ENCODE data around the gene KRTAP10-11. TPM values are rescaled to one million over a fixed set of nuclear protein-coding genes. Genes with fewer than 3 reads are reported as not detected.
"Not testable (repeated sequence)": the region's sequence is repeated elsewhere in the genome, so short reads cannot be mapped to it uniquely, and the experiment has no call there.

Gene KRTAP10-11
- total RNA-seq, 4 donors from 2014 or later, result not detected

DNA sequence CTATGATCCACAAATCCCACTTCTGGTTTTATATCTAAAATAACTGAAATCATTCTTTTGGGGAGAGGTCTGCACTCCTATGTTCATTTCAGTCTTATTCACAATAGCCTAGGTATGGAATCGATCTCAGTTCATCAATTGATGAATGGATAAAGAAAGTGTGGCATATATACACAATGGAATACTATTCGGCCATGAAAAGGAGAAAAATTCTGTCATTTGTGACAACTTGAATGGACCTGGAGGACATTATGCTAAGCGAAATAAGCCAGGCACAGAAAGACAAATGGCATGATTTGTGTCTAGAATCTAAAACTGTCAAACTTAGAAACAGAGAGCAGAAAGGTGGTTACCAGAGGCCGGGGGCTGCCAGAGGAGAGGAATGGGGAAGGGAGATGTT, 39.7 kb upstream of the KRTAP10-11 start:
- no peak for TF ChIP-seq POLR2A (IDR thresholded peaks at IDR 0.05)
- no peak for TF ChIP-seq CTCF (IDR thresholded peaks at IDR 0.05 in 4 of 5, conservative IDR thresholded peaks at IDR 0.05 in 1 of 5)
- ATAC-seq (no peak), DNase-seq (no peak)
- Histone ChIP-seq H3K36me3 (no peaks in the 10 kb centered on the region), H3K27me3 (peaks cover 6 to 24% (median 7%) of the 10 kb centered on the region in 3 donors), H3K27ac (no peak overlapping the region), H3K4me3 (no peak overlapping the region), H3K4me1 (no peaks in the 10 kb centered on the region), H3K9me3 (no peaks in the 10 kb centered on the region)
- in situ Hi-C loops (cut with MboI; ENCODE audit: low sequenced_read_pairs in 4 of 4) (no loop called here), intact Hi-C loops (cut with DNase I; ENCODE audit: low total_unique reads) (no loop called here)

DNA sequence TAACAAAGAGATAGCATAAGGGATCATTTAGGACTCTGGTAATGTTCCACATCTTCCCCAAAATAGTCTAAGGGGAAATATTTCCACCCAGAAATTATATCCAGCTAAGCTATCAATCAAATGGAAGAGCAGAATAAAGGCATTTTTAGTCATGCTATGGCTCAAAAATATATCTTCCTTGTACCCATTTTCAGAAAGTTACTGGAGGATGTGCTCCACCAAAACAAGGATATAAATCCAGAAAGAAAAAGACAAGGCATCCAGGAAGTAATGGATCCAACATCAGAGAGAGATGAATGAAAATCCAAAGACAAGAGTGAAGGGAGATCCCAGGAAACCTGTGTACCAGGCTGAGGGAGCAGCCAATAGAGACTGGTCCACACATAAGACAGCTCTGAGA, 37.0 kb upstream of the KRTAP10-11 start:
- Histone ChIP-seq H3K4me3 (no peak overlapping the region), H3K9me3 (no peaks in the 10 kb centered on the region), H3K36me3 (no peaks in the 10 kb centered on the region), H3K27ac (no peak overlapping the region), H3K27me3 (peaks cover 0 to 10% (median 3%) of the 10 kb centered on the region in 3 donors), H3K4me1 (no peaks in the 10 kb centered on the region)
- intact Hi-C loops (cut with DNase I; ENCODE audit: low total_unique reads) (no loop called here), in situ Hi-C loops (cut with MboI; ENCODE audit: low sequenced_read_pairs in 4 of 4) (no loop called here)
- ATAC-seq (no peak), DNase-seq (no peak)
- TF ChIP-seq POLR2A (IDR thresholded peaks at IDR 0.05), result no peak
- no peak for TF ChIP-seq CTCF (IDR thresholded peaks at IDR 0.05 in 4 of 5, conservative IDR thresholded peaks at IDR 0.05 in 1 of 5)

DNA sequence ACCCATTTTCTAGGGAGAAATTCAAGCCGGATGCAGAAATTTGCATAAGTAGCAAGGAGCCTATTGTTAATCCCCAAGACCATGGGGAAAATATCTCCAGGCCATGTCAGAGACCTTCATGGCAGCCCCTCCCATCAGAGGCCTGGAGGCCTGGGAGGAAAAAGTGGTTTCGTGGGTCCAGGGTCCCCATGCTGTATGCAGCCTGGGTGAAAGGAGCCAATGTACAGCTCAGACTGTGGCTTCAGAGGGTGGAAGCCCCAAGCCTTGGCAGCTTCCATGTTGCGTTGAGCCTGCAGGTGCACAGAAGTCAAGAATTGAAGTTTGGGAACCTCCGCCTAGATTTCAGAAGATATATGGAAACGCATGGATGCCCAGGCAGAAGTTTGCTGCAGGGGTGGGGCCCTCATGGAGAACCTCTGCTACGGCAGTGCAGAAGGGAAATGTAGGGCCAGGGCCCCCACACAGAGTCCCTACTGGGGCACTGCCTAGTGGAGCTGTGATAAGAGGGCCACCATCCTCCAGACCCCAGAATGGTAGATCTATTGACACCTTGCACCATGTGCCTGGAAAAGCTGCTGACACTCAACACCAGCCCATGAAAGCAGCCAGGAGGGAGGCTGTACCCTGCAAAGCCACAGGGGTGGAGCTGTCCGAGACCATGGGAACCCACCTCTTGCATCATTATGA, 35.9 kb upstream of the KRTAP10-11 start:
- H3K4me3 ChIP-seq, result not testable (repeated sequence)

DNA sequence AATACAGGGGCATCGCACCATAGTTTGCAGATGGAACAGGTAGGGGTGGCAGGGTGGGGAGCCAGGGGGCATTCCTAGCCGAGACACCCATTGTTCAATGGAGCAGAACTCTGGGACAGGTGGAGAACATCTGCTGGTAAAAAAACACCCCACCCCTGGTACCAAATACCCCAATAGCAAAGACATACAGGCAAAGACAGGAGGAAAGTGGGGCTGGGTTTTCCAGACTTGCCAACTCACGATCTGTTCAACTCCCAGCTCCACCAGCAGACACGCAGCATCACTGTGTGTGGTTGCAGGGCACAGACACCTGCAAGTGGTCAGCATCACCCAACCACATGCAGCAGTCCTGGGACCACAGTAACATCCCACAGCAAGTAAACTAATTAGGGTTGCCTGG, 34.7 kb upstream of the KRTAP10-11 start:
- in situ Hi-C loops (cut with MboI; ENCODE audit: low sequenced_read_pairs in 4 of 4), result no loop called here
- no peak overlapping the region for H3K4me3 ChIP-seq
- no peak for ATAC-seq
- no peak for DNase-seq
- H3K4me1 ChIP-seq, result no peaks in the 10 kb centered on the region
- no peaks in the 10 kb centered on the region for H3K9me3 ChIP-seq
- no peak overlapping the region for H3K27ac ChIP-seq
- no peaks in the 10 kb centered on the region for H3K36me3 ChIP-seq
- H3K27me3 ChIP-seq, result peaks cover 5 to 11% (median 5%) of the 10 kb centered on the region in 3 donors
- TF ChIP-seq POLR2A (IDR thresholded peaks at IDR 0.05) (no peak), CTCF (IDR thresholded peaks at IDR 0.05 in 4 of 5, conservative IDR thresholded peaks at IDR 0.05 in 1 of 5) (no peak)
- intact Hi-C loops (cut with DNase I; ENCODE audit: low total_unique reads), result no loop called here

More for the DNA sequence above, 35.9 kb upstream of the KRTAP10-11 start:
- H3K9me3 ChIP-seq; DNase-seq; H3K36me3 ChIP-seq; in situ Hi-C loops (cut with MboI; ENCODE audit: low sequenced_read_pairs in 4 of 4); ATAC-seq; intact Hi-C loops (cut with DNase I; ENCODE audit: low total_unique reads); H3K27ac ChIP-seq; H3K4me1 ChIP-seq: not testable (repeated sequence)
- peaks cover 3 to 11% (median 5%) of the 10 kb centered on the region in 3 donors for H3K27me3 ChIP-seq

- Histone ChIP-seq H3K4me3 (no peak within 1 kb of the TSS), H3K4me1 (no peaks in the 10 kb centered on the region), H3K36me3 (no peaks in the 10 kb centered on the region), H3K27me3 (peaks cover 5 to 11% (median 5%) of the 10 kb centered on the region in 3 donors), H3K9me3 (no peaks in the 10 kb centered on the region), H3K27ac (no peak within 1 kb of the TSS)
- ATAC-seq, result no peak
- DNase-seq, result no peak
- TF ChIP-seq CTCF (IDR thresholded peaks at IDR 0.05 in 4 of 5, conservative IDR thresholded peaks at IDR 0.05 in 1 of 5), result no peak
- TF ChIP-seq POLR2A (IDR thresholded peaks at IDR 0.05), result no peak
- intact Hi-C loops (cut with DNase I; ENCODE audit: low total_unique reads) (no loop called here), in situ Hi-C loops (cut with MboI; ENCODE audit: low sequenced_read_pairs in 4 of 4) (no loop called here)
Observed at GRCh38 chr21:44612029-44612486, 34.2 kb upstream of the KRTAP10-11 start, which contains the start of gene KRTAP10-8. TSS of gene KRTAP10-8 (plus strand) at chr21:44612079. CDS start at chr21:44612101, 22 bp downstream.
